Activated T-cell treated with anti-CD3 and anti-CD28 coated beads for 1 hour (primary cell): ENCODE data around the gene CENATAC.
"Not testable (repeated sequence)": the region's sequence is repeated elsewhere in the genome, so short reads cannot be mapped to it uniquely, and the experiment has no call there.

Experiments
- DNase-seq: peaks from one replicate; pipeline ENCODE4 v3.0.0-alpha.2; 2020; ENCODE audit warnings: low read depth

The CENATAC gene

DNA sequence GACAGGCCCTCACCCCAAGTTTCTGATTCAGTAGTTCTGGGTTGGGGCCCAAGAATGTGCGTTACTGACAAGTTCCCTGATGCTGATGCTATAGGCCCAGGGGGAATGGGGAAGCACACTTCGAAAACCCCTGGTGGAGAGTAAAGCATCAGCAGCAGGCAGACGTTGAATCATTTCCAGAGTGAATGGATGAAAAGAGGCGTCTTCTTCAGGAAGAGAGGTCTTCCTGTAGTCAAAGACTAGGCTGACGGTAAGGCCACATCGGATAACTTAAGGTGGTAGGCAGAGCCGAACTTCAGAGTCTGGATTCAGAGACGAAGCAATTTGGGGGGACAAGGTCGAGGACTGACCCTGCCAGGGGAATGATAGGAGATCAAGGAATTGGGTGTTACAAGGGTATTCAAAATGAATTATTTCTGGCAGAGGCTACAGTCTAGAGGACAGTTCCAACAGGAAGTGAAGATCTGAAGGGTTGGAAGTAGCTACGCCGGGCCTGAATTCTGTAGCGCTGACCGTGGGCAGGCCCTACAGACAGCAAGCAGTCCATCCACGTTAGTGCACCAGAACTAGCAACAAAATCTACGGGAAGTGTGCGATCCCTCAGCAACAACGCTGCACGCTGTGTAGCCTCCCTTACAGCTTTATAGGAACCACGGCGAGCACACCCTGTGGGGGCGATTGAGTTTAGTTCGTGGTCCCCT, 862 bp upstream of the CENATAC start:
- no peak for DNase-seq

DNA sequence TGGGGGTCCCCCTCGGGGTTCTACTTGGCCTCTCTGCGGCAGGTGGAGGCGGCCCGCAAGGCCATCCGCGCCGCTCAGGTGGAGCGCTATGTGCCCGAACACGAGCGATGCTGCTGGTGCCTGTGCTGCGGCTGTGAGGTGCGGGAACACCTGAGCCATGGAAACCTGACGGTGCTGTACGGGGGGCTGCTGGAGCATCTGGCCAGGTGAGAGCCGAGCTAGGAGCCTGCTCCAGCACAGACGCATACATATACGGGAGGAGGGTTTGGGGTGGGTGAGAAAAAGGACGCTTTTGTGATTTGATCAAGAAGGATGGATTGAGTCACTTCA, 415 bp downstream of the CENATAC start:
- no peak for DNase-seq

DNA sequence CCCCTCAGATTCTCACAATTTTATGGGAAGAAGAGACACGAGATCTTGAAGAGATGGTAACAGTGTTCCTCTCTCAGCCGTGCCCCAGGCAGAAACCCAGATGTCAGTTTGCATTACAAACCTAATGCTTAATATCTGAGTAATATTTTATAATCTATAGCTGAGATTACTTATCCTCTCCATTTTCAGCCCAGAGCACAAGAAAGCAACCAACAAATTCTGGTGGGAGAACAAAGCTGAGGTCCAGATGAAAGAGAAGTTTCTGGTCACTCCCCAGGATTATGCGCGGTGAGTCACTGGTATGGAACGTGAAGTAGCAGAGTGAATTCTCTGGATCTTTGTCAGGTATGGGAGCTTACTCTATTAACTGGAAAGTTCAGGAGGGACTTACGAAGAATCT, 884 bp downstream of the CENATAC start:
- no peak for DNase-seq

DNA sequence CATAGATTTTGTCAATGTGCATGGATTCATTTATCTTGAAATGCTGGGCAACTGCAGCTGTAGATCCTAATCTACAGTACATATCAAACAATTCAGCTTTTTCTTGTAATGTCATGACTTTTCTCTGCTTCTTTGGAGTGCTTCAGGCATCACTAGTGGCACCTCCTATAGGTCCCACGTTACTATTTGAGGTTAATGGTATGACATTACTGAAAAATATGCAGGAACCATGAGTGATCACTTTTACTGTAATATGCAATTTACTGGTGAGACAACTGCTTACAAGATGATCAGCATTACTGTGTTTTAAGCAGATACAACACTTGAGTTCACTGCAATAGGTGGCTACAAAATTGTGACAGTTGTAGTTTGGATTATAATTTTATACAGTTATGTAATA, 3.0 kb downstream of the CENATAC start:
- DNase-seq = no peak

DNA sequence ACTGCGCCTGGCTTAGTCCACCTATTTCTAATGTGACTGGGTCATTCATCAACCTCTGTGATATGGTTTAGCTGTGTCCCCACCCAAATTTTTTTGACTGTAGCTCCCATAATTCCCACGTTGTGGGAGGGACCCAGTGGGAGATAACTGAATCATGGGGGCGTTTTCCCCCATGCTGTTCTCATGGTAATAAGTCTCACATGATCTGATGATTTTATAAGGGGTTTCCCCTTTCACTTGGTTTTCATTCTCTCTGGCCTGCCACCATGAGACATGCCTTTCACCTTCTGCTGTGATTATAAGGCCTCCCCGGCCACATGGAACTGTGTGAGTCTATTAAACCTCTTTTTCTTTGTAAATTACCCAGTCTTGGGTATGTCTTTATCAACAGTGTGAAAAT, 8.7 kb downstream of the CENATAC start:
- no peak for DNase-seq

DNA sequence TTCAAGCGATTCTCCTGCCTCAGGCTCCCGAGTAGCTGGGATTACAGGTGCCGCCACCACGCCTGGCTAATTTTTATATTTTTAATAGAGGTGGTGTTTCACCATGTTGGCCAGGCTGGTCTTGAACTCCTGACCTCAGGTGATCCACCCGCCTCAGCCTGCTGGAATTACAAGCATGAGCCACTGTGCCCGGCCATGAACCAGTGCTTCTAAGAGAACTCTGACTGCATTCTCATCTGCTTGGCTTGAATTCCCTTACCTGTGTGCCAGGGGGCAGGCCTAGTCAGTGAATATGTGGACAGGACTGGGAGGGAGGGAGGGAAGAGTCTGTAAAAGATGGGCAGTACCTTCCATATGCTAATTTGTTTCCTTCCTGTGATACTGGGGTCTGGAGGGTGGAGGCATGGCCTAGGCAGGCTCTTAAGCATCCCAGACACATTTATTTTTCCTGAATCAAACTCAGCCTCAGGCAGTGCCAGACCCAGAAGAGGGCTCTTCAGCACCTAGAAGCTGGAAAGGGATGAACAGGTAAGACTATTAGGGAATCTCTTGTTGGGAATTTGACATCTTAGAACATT, 13.6 kb downstream of the CENATAC start:
- DNase-seq = no peak

DNA sequence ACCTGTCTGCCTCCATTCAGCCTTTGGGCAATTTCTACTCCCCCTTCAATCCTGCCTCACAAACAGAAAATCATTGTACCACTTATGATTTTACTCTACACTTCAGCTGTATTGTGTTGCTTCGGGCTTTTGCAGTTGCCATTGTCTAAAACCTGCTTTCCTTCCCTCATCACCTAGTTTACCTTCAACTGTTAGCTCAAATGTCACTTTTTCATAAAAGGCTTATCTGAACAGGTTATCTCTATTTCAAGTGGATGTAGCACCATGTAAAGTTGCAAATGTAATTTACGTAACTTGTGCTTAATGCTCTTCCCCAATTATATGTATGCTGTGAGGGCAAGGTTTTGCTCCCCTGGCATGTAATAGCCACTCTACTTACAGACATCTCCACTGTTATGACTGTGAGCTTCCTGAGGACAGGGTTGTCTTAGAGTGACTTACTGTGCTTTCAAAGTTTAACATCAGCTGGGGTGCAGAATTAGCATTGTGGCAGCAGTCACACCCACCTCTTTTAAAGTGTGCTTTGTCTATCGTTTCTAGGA, 14.8 kb downstream of the CENATAC start:
- no peak for DNase-seq

DNA sequence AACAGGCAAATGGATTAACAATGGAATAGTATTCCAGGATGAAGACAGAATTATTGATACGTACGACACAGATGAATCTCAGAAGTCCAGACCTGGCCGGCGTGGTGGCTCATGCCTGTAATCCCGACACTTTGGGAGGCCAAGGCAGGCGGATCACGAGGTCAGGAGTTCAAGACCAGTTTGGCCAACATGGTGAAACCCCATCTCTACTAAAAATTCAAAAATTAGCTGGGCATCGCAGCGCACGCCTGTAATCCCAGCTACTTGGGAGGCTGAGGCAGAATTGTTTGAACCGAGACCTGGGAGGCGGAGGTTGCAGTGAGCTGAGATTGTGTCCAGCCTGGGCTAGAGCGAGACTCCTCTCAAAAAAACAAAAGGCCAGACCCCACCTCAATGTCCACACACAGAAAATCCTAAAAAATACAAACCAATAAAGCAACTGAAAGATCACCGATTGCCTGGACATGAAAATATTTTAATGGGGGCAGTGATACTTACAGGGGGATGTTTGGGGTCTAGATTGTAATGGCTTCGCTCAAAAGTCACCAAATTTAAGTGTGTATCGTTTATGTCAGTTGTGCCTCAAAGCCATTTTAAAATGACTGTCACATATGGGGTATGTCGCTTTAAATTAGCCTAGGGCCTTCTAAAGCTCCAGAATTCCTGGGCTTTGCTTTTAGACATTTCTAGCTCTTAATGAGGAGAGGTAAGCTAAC, 16.4 kb downstream of the CENATAC start:
- no peak for DNase-seq

DNA sequence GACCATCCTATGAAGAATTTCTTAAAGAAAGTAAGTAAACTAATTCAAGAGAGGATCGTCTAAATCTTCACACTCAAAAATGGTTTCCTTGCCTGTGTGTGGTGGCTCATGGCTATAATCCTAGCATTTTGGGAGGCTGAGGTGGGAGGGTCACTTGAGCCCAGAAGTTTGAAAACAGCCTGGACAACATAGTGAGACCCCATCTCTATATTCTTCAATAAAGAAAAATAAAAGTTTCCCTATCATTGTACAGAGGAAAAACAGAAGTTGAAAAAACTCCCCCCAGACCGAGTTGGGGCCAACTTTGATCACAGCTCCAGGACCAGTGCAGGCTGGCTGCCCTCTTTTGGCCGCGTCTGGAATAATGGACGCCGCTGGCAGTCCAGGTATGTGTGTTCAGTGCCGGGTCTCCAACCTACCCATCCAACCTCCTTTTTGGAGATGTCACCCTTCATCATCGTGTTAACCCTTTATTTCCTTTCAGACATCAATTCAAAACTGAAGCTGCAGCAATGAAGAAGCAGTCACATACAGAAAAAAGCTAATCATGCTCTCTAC, 17.2 kb downstream of the CENATAC start:
- no peak for DNase-seq

DNA sequence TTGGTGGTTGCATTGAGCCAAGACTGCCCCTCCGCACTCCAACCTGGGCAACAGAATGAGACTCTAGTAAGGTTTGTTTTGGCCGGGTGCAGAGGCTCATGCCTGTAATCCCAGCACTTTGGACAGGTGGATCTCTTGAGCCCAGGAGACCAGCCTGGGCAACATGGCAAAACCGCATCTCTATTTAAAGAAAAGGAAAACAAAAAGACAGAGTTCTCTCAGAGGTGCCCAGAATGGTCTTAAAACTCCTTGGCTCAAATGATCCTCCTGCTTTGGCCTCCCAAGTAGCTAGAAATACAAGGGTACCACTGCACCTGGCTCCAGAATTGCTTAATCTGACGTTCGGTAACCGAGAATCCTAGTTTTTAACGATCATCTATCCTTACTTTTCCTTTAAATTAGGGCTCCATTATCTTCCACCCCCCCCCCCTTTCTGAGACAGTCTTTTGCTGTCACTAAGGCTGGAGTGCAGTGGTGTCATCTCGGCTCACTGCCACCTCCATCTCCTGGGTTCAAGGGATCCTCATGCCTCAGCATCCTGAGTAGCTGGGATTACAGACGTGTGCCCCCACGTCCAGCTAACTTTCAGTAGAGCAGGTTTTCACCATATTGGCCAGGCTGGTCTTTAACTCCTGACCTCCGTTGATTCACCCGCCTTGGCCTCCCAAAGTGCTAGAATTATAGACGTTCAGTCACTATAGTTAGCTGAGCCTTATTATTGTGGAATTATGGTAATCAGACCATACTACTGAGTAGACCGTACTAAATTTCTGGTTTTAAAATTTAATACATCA, 18.5 kb downstream of the CENATAC start:
- DNase-seq = no peak

DNA sequence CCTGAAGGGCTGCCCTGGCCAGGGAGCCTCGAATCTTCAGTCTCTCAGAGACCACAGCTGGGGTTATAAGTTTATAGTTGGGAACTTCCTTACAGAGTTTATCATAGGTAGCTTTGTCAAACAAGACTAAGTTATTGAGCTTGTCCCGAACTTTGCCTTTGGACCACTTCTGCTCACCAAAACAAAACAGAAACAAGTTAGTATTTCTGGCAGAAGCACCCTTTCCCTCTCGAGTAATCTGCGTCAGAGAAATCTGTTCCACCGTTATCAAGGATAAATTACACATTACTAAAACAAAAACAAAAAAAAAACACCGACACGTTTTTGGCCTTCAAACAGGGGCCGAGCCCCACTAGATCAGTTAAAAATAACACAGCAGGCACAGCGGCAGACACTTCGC, 19.4 kb downstream of the CENATAC start:
- DNase-seq = not testable (repeated sequence)

DNA sequence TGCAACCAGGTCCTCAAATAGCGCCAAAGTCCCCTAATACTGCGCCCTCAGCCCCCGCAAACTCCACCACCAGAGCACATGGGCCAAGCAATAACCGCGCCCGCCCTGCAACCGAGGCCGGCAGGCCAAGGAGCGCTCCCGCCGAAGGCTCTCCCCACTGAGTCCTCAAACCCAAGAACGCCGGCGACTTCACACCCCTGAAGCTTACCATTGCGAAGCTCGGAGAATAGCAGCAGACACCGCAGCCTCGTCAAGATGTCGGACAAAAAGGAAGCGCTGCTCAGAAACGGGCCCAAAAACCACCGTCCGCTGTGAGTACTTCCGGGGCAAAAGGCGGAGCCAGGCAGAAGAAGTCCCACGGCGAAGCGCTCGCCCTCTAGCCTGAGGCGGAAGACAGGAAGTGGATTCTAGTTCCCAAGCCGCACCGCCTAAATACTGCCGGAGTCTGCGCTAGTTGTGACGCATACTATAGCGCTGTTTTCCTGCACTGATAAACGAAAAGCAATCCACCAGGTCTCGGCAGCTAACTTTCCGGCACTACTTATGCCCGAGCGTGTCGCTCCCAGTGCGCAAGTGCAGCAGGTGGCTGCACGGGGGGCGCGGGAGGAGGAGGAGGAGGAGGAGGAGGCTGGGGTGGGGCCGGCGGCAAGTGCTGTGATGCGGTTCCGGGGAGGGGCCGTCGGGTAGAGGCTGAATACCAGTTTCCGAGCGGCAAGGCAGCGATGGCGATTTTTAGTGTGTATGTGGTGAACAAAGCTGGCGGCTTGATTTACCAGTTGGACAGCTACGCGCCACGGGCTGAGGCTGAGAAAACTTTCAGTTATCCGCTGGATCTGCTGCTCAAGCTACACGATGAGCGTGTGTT, 20.4 kb downstream of the CENATAC start, which contains the start of the genes RPS25 and TRAPPC4:
Gene RPS25 (minus strand): TSS at position 270 of the 865 bp plus-strand sequence. CDS start 59 bp downstream, at position 211.
Gene TRAPPC4 (plus strand): TSS at position 693 of the 865 bp plus-strand sequence. CDS start 30 bp downstream, at position 723.
- peak; percentile 89 for DNase-seq

DNA sequence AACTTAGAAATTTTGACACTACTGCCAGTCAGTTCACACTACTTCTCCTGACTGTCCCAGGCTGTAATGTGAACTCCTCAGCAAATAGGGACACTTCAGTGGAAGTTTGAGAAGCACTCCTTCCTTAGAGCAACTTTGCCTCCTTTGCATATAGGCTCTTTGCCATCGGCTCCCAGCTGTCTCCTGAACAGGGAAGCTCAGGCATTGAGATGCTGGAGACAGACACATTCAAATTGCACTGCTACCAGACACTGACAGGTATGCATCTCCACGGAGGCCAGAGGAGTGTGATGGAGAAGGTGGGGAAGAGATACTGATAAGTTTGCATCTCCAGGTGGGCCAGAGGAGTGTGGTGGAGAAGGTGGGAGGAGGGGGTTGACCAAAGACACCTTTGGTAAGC, 22.1 kb downstream of the CENATAC start:
- DNase-seq = no peak

DNA sequence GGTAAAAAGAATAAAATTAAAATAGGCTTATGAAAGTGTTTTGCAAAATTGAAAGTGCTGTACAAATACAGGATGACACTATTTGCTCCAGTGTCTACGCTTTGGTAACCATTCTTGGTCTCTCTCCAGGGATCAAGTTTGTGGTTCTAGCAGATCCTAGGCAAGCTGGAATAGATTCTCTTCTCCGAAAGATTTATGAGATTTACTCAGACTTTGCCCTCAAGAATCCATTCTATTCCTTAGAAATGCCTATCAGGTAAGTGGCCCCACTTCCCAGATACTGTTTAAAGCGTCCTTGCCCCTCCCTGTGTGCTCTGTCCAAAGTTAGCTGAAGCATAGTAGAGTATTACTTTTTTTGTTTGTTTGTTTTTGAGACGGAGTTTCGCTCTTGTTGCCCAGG, 23.7 kb downstream of the CENATAC start:
- DNase-seq = no peak

DNA sequence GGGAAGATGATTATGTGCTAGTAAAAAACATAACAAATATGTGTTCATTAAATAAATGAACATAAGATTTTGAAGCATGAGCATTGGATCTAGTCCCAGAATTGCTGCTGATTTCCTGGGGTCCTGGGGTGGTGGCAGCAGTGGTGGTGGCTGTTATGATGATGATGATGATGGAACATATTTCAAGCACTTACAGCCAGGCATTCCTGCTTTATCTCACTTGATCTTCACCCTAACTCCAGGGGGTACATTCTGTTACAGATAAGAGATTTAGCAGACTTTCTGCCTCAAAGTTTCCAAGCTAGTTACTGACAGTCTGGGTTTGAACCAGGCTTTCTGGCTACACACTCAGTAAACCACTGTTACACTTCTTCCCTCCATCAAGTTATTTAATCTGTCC, 25.8 kb downstream of the CENATAC start:
- no peak for DNase-seq

DNA sequence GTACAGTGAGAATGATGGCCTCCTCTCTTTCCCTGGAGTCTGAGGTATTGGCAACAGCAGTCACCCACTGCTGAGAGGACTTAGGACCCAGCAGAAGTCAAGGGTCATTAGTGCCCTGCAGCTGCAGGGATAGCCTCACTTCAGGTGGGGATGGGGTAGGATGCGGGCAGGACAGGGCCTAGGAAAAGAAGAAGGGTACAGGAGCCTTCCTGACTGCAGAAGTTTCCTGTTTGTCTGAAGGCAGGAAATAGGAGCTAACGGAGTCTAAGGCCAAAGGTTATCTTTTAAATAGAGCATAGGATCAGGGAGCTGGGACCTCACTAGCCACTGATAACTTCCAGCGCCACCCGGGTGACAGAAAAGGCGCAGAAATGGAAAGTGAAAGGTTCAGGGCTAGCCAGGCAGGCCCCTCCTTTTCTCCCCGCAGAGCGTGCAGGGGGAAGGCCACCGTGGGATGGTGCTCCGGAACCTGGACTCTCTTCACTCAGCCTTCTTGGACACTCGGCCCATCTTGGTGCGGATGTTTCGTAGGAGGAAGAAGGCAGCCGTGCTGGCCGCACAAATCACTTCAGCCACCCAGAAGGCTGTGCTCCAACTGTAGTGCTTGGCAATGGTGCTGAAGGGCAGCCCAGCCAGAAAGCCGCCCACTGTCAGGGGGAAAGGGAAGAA, 26.6 kb downstream of the CENATAC start:
- no peak for DNase-seq

DNA sequence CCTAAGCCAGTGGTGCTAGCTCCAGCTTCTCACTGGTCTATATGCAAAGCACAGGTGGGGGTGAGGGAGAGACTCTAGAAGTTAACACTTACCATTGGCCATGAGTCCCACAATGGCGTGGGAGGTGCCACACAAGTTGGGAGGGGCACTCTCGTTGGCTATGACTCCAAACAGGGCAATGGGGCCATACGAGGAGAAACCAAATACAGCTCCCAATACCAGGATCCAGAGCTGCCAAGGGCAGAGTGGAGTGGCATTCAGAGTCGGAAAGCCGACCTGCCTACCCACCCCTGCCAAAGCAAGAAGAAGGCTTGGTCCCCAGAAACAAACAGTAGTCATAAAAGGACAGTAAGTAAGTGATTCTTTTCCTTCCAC, 27.1 kb downstream of the CENATAC start:
- DNase-seq = no peak

DNA sequence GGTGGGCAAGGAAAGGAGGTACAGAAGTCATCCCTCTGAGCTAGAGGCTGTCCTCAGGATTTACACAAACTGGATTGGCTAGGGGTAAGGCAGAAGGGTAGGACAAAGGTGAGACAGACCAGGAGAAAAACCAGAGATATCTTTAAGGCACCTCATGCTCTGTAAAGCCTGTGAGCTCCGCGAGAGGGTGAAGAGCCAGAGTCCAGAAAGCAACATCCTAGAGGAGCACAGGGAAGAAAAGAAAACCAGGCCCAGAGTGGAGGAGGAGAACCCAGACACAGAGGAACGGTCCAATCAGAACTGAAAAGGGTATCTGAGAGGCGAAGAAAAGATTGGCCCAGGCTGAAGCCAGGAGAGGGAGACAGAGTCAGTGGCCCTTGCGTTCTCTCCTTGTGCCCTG, 27.6 kb downstream of the CENATAC start:
- no peak for DNase-seq

DNA sequence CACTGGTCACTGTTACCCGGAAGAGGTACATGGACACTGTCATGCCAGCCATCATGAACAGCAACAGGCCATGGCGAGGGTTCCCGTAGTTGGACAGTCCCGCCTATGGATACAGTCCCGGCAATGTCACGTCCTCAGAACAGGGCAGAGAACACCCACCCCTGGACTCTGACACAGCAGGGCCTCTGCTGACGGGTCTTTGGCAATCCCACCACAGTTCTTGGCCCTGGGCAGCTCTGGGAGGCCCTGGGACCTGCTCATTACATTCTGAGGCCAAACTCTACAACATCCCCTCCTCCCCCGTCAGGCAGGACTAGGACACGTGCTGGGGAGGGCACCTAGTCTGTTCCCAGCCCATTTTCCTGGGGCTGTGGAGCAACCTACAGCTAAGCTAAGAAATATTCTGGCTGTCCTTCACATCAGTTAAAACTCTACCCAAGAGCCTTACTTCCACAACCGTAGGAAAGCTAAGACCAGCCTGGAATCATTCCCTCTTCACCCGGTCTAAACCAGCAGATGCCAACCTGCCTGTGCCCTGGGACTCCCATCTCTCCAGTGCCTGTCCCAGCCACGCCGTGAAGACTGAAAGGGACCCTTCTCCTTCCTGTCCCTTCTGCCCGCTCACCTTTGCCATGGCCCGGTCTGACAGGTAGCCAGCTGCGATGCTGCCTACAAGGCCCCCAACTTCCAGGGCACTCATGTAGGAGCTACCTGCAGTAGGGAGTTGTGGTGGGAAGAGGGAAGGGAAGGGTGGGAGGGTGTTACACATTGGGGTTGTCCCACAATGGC, 28.2 kb downstream of the CENATAC start:
- DNase-seq = no peak

DNA sequence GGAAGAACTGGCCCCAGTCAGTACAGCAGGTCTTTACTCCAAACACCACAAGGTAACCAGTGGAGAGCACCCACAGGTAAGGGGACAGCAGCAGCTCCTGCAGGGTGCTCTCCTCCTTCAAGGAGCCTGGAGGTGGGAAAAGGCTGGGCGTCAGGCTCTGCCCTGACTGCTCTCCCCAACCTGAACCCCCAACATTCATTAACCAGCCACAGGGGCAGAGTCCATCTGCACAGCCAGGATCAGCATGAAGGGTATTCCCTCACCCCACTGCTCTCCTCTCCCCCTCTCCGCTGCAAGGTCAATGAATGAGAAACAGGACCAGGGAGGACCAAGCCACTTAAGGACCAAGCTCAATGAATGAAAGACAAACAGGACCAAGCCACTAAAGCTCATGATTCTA, 29.0 kb downstream of the CENATAC start:
- no peak for DNase-seq
